ENCODE measurements around the gene CCDC158.

DNA sequence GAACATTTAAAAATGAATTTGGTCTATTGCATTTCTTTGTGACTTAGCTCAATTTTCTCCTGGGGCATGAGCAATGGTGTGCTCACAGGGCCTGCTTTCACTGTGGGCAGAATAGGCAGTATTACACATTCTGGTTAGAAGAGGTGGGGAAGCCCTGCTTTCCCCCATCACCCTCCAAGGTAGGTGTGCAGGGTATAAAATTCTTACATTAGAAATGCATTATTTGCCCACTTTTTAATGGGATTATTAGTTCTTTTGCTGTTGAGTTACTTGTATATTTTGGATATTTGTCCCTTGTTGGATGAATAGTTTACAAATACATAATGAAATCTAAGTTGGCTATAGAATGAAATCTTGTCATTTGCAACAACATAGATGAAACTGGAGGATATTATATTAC, 122.7 kb downstream of the CCDC158 start:
- TF ChIP-seq, protein P1, sequence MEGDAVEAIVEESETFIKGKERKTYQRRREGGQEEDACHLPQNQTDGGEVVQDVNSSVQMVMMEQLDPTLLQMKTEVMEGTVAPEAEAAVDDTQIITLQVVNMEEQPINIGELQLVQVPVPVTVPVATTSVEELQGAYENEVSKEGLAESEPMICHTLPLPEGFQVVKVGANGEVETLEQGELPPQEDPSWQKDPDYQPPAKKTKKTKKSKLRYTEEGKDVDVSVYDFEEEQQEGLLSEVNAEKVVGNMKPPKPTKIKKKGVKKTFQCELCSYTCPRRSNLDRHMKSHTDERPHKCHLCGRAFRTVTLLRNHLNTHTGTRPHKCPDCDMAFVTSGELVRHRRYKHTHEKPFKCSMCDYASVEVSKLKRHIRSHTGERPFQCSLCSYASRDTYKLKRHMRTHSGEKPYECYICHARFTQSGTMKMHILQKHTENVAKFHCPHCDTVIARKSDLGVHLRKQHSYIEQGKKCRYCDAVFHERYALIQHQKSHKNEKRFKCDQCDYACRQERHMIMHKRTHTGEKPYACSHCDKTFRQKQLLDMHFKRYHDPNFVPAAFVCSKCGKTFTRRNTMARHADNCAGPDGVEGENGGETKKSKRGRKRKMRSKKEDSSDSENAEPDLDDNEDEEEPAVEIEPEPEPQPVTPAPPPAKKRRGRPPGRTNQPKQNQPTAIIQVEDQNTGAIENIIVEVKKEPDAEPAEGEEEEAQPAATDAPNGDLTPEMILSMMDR (IDR thresholded peaks at IDR 0.05), result no peak
- no peak for TF ChIP-seq EZH2 (IDR thresholded peaks at IDR 0.05; ENCODE audit: borderline replicate concordance, insufficient read depth, low read depth, low read length, poor library complexity, severe bottlenecking)

All from B cell (primary cell).